Breast epithelium (tissue), 3 donors: Measurements from ENCODE around the gene HNRNPL.

ENCODE experiments used
- CTCF ChIP-seq, 3 donors: fragments of 450-650 bp; IDR thresholded peaks; one replicate each; pipeline ENCODE4 v1.5.1; 2016 to 2017; ENCODE audit warnings: antibody characterized with exemption in 3 of 3, mild to moderate bottlenecking in 3 of 3, moderate library complexity in 3 of 3
- POLR2AphosphoS5 ChIP-seq, 3 donors: sonication (generic); formaldehyde crosslinking; IDR thresholded peaks; one replicate each; pipeline ENCODE4 v1.6.1; 2017; ENCODE audit warnings: antibody characterized with exemption in 3 of 3

GRCh38 chr19:38792250-38793111 lies 57.3 kb downstream of the HNRNPL start:
- TF ChIP-seq CTCF (IDR thresholded peaks at IDR 0.05), result peak; percentile 20 to 61 (median 42)
- no peak for TF ChIP-seq POLR2AphosphoS5 (IDR thresholded peaks at IDR 0.05)
